ENCODE measurements around the gene KIF24.

DNA sequence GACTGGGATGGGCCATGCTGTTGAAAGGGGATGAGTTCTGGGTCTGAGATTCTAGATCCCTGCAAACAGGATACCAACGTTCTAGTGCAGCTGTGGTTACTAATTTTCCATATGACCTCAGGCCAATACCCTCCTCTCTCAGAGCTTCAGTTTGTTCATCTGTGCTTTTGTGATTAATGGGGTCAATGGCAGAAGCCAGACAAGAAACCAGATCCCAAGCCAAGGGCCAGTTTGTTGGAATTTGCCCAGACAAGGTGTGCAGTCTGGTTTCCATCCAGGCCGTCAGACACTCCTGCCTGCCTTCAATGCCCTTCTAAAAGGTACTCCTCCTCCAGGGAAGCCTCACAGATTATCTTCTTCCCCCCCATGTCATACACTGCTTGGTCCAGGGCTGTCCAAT is 36.2 kb upstream of the KIF24 start:
- no peak for TF ChIP-seq POLR2A (IDR thresholded peaks at IDR 0.05)
- TF ChIP-seq, protein P1, sequence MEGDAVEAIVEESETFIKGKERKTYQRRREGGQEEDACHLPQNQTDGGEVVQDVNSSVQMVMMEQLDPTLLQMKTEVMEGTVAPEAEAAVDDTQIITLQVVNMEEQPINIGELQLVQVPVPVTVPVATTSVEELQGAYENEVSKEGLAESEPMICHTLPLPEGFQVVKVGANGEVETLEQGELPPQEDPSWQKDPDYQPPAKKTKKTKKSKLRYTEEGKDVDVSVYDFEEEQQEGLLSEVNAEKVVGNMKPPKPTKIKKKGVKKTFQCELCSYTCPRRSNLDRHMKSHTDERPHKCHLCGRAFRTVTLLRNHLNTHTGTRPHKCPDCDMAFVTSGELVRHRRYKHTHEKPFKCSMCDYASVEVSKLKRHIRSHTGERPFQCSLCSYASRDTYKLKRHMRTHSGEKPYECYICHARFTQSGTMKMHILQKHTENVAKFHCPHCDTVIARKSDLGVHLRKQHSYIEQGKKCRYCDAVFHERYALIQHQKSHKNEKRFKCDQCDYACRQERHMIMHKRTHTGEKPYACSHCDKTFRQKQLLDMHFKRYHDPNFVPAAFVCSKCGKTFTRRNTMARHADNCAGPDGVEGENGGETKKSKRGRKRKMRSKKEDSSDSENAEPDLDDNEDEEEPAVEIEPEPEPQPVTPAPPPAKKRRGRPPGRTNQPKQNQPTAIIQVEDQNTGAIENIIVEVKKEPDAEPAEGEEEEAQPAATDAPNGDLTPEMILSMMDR (IDR thresholded peaks at IDR 0.05), result no peak
